Activated CD4-positive, alpha-beta memory T cell treated with anti-CD3 and anti-CD28 coated beads for 36 hours (primary cell): ENCODE data around the gene GRK2. TPM values are rescaled to one million over a fixed set of nuclear protein-coding genes. Genes with fewer than 3 reads are reported as not detected.

Experiments
- CTCF ChIA-PET: fragments of 350-600 bp; sonication (Branson Sonifier 250); formaldehyde crosslinking; loops from one replicate; lab custom pipeline; 2021; ENCODE audit warnings: antibody characterized with exemption, inconsistent platforms; lab: Charles Lee
- POLR2A ChIA-PET: fragments of 350-600 bp; sonication (Branson Sonifier 250); formaldehyde crosslinking; loops from one replicate; lab custom pipeline; 2021; ENCODE audit warnings: antibody characterized with exemption; lab: Charles Lee
- DNase-seq: peaks from one replicate; pipeline ENCODE4 v3.0.0-alpha.2; 2020
- H3K27ac Mint-ChIP-seq: one replicate; pipeline ENCODE4 v1.8.0; 2021; ENCODE audit warnings: mixed read lengths
- H3K27me3 Mint-ChIP-seq: one replicate; pipeline ENCODE4 v1.8.0; 2021; ENCODE audit warnings: mixed read lengths
- H3K36me3 Mint-ChIP-seq: one replicate; pipeline ENCODE4 v1.8.0; 2021; ENCODE audit warnings: mixed read lengths
- H3K4me1 Mint-ChIP-seq: one replicate; pipeline ENCODE4 v1.8.0; 2021; ENCODE audit warnings: low read depth, mixed read lengths
- H3K4me3 Mint-ChIP-seq: one replicate; pipeline ENCODE4 v1.8.0; 2021; ENCODE audit warnings: mild to moderate bottlenecking, mixed read lengths
- H3K9me3 Mint-ChIP-seq: one replicate; pipeline ENCODE4 v1.8.0; 2021; ENCODE audit warnings: mixed read lengths
- intact Hi-C: fragments of 100-400 bp; cut with micrococcal nuclease; formaldehyde crosslinking; loops from one replicate; pipeline ENCODE4 v1.15.1; 2023
- total RNA-seq, 2 experiments: library from RNA; stranded (reverse); gene quantifications; one replicate each; pipeline ENCODE4 v1.2.3, GENCODE V29; 2021

GRK2 gene
- total RNA-seq, 2 experiments from 2014 or later: 273 to 279 TPM

DNA sequence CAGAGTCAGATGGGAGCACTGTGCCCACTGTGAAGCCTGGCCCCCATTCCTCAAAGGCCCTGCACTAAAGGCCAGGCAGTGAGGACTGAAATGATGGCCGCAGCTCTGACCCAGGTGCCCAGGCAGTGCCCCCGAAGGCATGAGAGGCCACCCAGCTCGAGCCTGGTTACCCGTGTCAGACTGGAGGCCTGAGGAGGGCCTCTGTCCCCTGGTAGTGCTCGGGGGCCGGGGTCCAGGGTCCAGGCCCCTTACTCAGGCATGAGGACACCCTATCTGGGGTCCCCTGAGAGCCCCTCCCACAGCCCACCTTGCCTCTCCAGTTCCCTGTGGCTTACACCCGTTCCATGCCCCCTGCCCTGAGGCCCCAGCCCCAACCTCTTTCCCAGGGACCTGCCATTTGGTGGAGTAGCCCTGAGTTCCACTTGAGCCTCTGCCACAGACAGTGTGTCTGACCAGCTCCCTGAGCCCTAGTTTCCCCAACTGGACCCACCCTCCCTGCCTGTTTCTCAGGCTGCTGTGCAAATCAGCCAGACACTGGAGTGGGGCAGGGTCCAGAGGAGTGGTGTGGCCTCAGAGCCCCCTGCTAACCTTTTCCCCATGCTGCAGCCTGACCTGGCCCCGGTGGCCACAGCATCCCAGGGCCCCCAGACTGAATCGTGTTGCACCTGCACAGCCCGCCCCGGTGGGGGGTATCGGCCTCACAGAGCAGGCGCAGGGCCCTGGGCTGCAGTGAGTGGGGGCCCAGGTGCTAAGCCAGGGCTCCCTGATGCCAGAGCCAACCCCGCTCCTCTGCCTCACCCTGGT lies 12.1 kb downstream of the GRK2 start:
- H3K27ac Mint-ChIP-seq: peak overlapping the region; percentile 97
- H3K4me1 Mint-ChIP-seq: peaks cover 61% of the 10 kb centered on the region
- peak overlapping the region; percentile 69 for H3K4me3 Mint-ChIP-seq
- CTCF ChIA-PET: interaction anchor here (1.1 to 1.7 kb wide), 7 partner anchors 10 to 92 kb away, joined by 3 to 25 read pairs (median 7); partner anchors contain the start of genes ANKRD13D and GRK2
- no peaks in the 10 kb centered on the region for H3K9me3 Mint-ChIP-seq
- peaks cover 53% of the 10 kb centered on the region for H3K36me3 Mint-ChIP-seq
- no peaks in the 10 kb centered on the region for H3K27me3 Mint-ChIP-seq
- POLR2A ChIA-PET: interaction anchor here (1.1 to 3.7 kb wide), 5 partner anchors 10 to 39 kb away, joined by 6 to 53 read pairs (median 6); partner anchors contain the start of genes ANKRD13D and SSH3
- no peak for DNase-seq
- intact Hi-C loops: loop anchor here (5.0 kb wide), 1 partner anchor 124 kb away; the partner anchor contains the start of genes PPP1CA and TBC1D10C

- Mint-ChIP-seq H3K36me3 (peaks cover 56% of the 10 kb centered on the region), H3K27ac (peak overlapping the region; percentile 97), H3K4me1 (peaks cover 54% of the 10 kb centered on the region), H3K9me3 (no peaks in the 10 kb centered on the region), H3K27me3 (no peaks in the 10 kb centered on the region), H3K4me3 (no peak overlapping the region)
- ChIA-PET CTCF (interaction anchor here (0.6 to 1.9 kb wide), 3 partner anchors 11 to 64 kb away, joined by 3 to 7 read pairs (median 5); no protein-coding TSS in a partner anchor), POLR2A (interaction anchor here (2.9 to 3.7 kb wide), 2 partner anchors 9 to 24 kb away, joined by 8 to 53 read pairs; partner anchors contain the start of genes ANKRD13D and SSH3)
- no peak for DNase-seq
- intact Hi-C loops: loop anchor here (5.0 kb wide), 1 partner anchor 123 kb away; the partner anchor contains the start of genes PPP1CA and TBC1D10C
Measured at GRCh38 chr11:67278939-67279588, 12.8 kb downstream of the GRK2 start.

- ChIA-PET POLR2A (interaction anchor here (3.7 kb wide), 1 partner anchor 8 kb away, joined by 53 read pairs; the partner anchor contains the start of gene ANKRD13D), CTCF (interaction anchor here (0.6 to 1.9 kb wide), 5 partner anchors 8 to 64 kb away, joined by 3 to 7 read pairs (median 3); partner anchors contain the start of gene ANKRD13D)
- H3K36me3 Mint-ChIP-seq: peaks cover 52% of the 10 kb centered on the region
- H3K9me3 Mint-ChIP-seq: no peaks in the 10 kb centered on the region
- no peaks in the 10 kb centered on the region for H3K27me3 Mint-ChIP-seq
- H3K4me3 Mint-ChIP-seq: no peak overlapping the region
- intact Hi-C loops: loop anchor here (5.0 kb wide), 1 partner anchor 123 kb away; the partner anchor contains the start of genes PPP1CA and TBC1D10C
- peaks cover 48% of the 10 kb centered on the region for H3K4me1 Mint-ChIP-seq
- peak overlapping the region; percentile 97 for H3K27ac Mint-ChIP-seq
- DNase-seq: no peak
Measured at GRCh38 chr11:67279589-67280340, 13.5 kb downstream of the GRK2 start.

DNA sequence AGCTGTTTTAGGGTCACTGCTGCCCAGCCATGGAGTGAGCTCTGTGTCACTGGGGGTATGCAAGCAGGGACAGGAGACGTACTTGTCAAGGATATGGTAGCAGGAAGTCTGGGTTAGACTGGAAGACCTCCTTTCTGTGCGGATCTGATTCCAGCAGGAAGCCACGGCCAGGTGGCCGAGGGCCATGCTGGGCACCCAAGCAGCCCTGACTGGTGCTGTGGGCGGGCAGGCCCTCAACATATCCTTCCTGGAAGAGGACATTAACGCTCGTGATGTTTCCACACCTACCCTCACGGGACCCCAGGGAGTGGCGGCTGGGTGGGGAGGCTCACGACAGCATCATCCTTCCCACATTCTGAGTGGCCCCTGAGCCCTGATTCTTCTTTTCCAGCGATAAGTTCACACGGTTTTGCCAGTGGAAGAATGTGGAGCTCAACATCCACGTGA lies 14.1 kb downstream of the GRK2 start:
- peaks cover 47% of the 10 kb centered on the region for H3K4me1 Mint-ChIP-seq
- H3K4me3 Mint-ChIP-seq: no peak overlapping the region
- CTCF ChIA-PET: interaction anchor here (0.7 to 1.9 kb wide), 4 partner anchors 8 to 73 kb away, joined by 3 to 7 read pairs (median 3); partner anchors contain the start of genes ANKRD13D and POLD4
- peaks cover 55% of the 10 kb centered on the region for H3K36me3 Mint-ChIP-seq
- H3K27me3 Mint-ChIP-seq: no peaks in the 10 kb centered on the region
- H3K9me3 Mint-ChIP-seq: no peaks in the 10 kb centered on the region
- no peak for DNase-seq
- intact Hi-C loops: no loop called here
- H3K27ac Mint-ChIP-seq: peak overlapping the region; percentile 97
- POLR2A ChIA-PET: interaction anchor here (0.8 to 3.7 kb wide), 2 partner anchors 8 to 9 kb away, joined by 3 to 53 read pairs; partner anchors contain the start of gene ANKRD13D

- Mint-ChIP-seq H3K4me3 (no peak overlapping the region), H3K27ac (peak overlapping the region; percentile 97), H3K4me1 (peaks cover 44% of the 10 kb centered on the region), H3K9me3 (no peaks in the 10 kb centered on the region), H3K36me3 (peaks cover 53% of the 10 kb centered on the region), H3K27me3 (no peaks in the 10 kb centered on the region)
- ChIA-PET POLR2A (interaction anchor here (0.8 kb wide), 1 partner anchor 9 kb away, joined by 3 read pairs; no protein-coding TSS in a partner anchor), CTCF (interaction anchor here (0.7 to 1.9 kb wide), 4 partner anchors 8 to 72 kb away, joined by 3 to 7 read pairs (median 3); partner anchors contain the start of genes ANKRD13D and POLD4)
- intact Hi-C loops: no loop called here
- no peak for DNase-seq
Measured at GRCh38 chr11:67280788-67281551, 14.7 kb downstream of the GRK2 start.

DNA sequence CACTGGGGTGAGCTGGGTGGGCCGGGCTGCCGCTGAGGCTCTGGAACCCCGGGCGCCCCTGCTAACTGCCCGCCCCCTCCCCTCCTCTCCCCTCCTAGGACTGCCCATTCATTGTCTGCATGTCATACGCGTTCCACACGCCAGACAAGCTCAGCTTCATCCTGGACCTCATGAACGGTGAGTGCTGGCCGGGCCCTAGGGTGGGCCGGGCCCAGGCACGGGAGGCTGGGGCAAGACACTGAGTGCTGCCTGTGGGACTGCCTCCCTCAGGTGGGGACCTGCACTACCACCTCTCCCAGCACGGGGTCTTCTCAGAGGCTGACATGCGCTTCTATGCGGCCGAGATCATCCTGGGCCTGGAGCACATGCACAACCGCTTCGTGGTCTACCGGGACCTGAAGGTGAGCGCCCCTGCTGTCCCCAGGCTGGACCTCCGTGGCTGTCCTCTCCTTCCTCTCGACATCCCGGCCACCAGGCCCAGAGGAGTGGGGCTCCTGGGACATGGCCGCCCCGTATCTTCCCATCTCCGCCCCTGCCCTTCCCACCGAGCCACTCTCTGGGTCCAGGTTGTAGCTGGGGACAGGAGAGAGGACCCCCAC lies 15.4 kb downstream of the GRK2 start:
- Mint-ChIP-seq H3K27me3 (no peaks in the 10 kb centered on the region), H3K4me1 (peaks cover 42% of the 10 kb centered on the region), H3K27ac (peak overlapping the region; percentile 49), H3K36me3 (peaks cover 54% of the 10 kb centered on the region), H3K9me3 (no peaks in the 10 kb centered on the region), H3K4me3 (no peak overlapping the region)
- no peak for DNase-seq
- intact Hi-C loops: no loop called here
- CTCF ChIA-PET: interaction anchor here (1.1 kb wide), 1 partner anchor 19 kb away, joined by 3 read pairs; no protein-coding TSS in a partner anchor
- POLR2A ChIA-PET: no interaction called here

DNA sequence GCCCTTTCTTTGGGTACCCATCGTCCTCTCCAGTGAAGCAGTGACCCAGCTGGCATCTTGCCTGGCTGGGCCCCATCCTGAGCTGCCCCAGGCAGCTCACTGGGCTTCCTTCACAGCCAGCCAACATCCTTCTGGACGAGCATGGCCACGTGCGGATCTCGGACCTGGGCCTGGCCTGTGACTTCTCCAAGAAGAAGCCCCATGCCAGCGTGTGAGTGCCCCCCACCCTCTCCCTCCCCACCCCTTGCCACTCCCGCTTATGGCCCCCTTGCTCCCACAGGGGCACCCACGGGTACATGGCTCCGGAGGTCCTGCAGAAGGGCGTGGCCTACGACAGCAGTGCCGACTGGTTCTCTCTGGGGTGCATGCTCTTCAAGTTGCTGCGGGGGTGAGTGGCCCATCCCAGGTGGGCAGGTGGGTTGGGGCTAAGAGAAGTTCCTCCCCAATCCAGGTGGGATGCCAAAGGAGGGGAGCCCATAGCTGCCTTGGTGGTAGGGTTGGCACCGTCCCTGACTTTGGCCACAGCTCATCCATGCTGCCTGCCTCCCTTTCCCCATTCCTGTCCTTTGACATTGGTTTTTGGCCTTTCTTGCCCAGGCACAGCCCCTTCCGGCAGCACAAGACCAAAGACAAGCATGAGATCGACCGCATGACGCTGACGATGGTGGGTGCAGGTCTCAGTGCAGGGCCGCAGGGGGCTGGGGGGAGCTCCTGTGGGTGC lies 16.0 kb downstream of the GRK2 start:
- peaks cover 43% of the 10 kb centered on the region for H3K4me1 Mint-ChIP-seq
- peaks cover 52% of the 10 kb centered on the region for H3K36me3 Mint-ChIP-seq
- no peaks in the 10 kb centered on the region for H3K27me3 Mint-ChIP-seq
- CTCF ChIA-PET: interaction anchor here (1.1 kb wide), 1 partner anchor 20 kb away, joined by 3 read pairs; no protein-coding TSS in a partner anchor
- intact Hi-C loops: no loop called here
- H3K27ac Mint-ChIP-seq: peak overlapping the region; percentile 49
- H3K9me3 Mint-ChIP-seq: no peaks in the 10 kb centered on the region
- no peak overlapping the region for H3K4me3 Mint-ChIP-seq
- POLR2A ChIA-PET: interaction anchor here (0.9 to 1.3 kb wide), 5 partner anchors 10 to 72 kb away, joined by 3 to 4 read pairs (median 3); no protein-coding TSS in a partner anchor
- no peak for DNase-seq

- Mint-ChIP-seq H3K4me1 (peaks cover 46% of the 10 kb centered on the region), H3K27ac (peak overlapping the region; percentile 28), H3K9me3 (no peaks in the 10 kb centered on the region), H3K27me3 (no peaks in the 10 kb centered on the region), H3K36me3 (peaks cover 46% of the 10 kb centered on the region), H3K4me3 (no peak overlapping the region)
- POLR2A ChIA-PET: interaction anchor here (0.9 to 1.3 kb wide), 5 partner anchors 11 to 71 kb away, joined by 3 to 4 read pairs (median 3); no protein-coding TSS in a partner anchor
- no peak for DNase-seq
- CTCF ChIA-PET: interaction anchor here (1.1 kb wide), 1 partner anchor 20 kb away, joined by 3 read pairs; no protein-coding TSS in a partner anchor
- intact Hi-C loops: no loop called here
Measured at GRCh38 chr11:67282876-67283371, 16.7 kb downstream of the GRK2 start.

DNA sequence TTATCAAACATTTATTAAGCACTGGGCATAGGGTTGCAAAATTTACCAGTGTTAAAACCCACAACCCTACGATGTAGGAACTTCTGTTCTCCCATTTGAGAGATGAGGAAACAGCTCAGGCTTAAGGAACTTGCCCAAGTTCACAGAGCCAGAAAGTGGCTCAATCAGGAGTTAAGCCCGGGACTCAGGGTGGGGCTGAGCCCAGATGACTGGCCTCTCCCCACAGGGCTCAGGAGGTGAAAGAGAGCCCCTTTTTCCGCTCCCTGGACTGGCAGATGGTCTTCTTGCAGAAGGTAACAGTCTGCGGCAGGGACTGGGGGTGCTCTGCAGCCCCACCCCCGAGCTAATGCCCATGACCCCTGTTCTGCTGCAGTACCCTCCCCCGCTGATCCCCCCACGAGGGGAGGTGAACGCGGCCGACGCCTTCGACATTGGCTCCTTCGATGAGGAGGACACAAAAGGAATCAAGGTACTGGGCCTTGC lies 17.2 kb downstream of the GRK2 start:
- intact Hi-C loops: no loop called here
- H3K4me3 Mint-ChIP-seq: no peak overlapping the region
- peaks cover 43% of the 10 kb centered on the region for H3K4me1 Mint-ChIP-seq
- no peaks in the 10 kb centered on the region for H3K9me3 Mint-ChIP-seq
- no peak for DNase-seq
- peaks cover 46% of the 10 kb centered on the region for H3K36me3 Mint-ChIP-seq
- CTCF ChIA-PET: no interaction called here
- POLR2A ChIA-PET: interaction anchor here (1.3 kb wide), 3 partner anchors 11 to 70 kb away, joined by 3 to 4 read pairs (median 3); no protein-coding TSS in a partner anchor
- H3K27ac Mint-ChIP-seq: no peak overlapping the region
- no peaks in the 10 kb centered on the region for H3K27me3 Mint-ChIP-seq
